Progenitor cell of endocrine pancreas (in vitro differentiated cells): Measurements from ENCODE around the gene MRPL30. TPM values are rescaled to one million over a fixed set of nuclear protein-coding genes. Genes with fewer than 3 reads are reported as not detected.

Experiments used
- DNase-seq: peaks from one replicate; pipeline ENCODE4 v3.0.0; 2021; ENCODE audit warnings: low spot score; ENCODE audit not compliant: unreplicated experiment
- H3K27ac Mint-ChIP-seq: 2 replicates; pipeline ENCODE4 v1.8.0; 2021; ENCODE audit warnings: mild to moderate bottlenecking, moderate library complexity, mixed read lengths
- H3K27me3 Mint-ChIP-seq: 2 replicates; pipeline ENCODE4 v1.8.0; 2021; ENCODE audit warnings: mixed read lengths
- H3K36me3 Mint-ChIP-seq: 2 replicates; pipeline ENCODE4 v1.8.0; 2022; ENCODE audit warnings: mixed read lengths; ENCODE audit not compliant: insufficient read depth
- H3K4me1 Mint-ChIP-seq: 2 replicates; pipeline ENCODE4 v1.8.0; 2021; ENCODE audit warnings: low read depth, mixed read lengths
- H3K4me3 Mint-ChIP-seq: 2 replicates; pipeline ENCODE4 v1.8.0; 2021; ENCODE audit warnings: low read depth, mild to moderate bottlenecking, moderate library complexity, mixed read lengths
- H3K9me3 Mint-ChIP-seq: 2 replicates; pipeline ENCODE4 v1.8.0; 2021; ENCODE audit warnings: low read depth, mixed read lengths
- CTCF ChIP-seq: fragments of 200-600 bp; sonication (generic); IDR thresholded peaks from one replicate; pipeline ENCODE4 v1.5.0; 2021; ENCODE audit warnings: antibody characterized with exemption, mild to moderate bottlenecking; ENCODE audit not compliant: unreplicated experiment
- total RNA-seq: library from RNA; stranded (reverse); gene quantifications from 2 replicates; pipeline ENCODE4 v1.2.1, GENCODE V29; 2021

The MRPL30 gene
- total RNA-seq, 1 donor from 2014 or later: 37.3 TPM

- H3K4me3 Mint-ChIP-seq: no peak overlapping the region
- DNase-seq: no peak
- H3K27me3 Mint-ChIP-seq: no peaks in the 10 kb centered on the region
- no peaks in the 10 kb centered on the region for H3K36me3 Mint-ChIP-seq
- H3K4me1 Mint-ChIP-seq: no peaks in the 10 kb centered on the region
- H3K27ac Mint-ChIP-seq: no peak overlapping the region
- no peak for TF ChIP-seq CTCF
- peaks cover 12% of the 10 kb centered on the region for H3K9me3 Mint-ChIP-seq
Measured at GRCh38 chr2:99238599-99238998, 57.6 kb downstream of the MRPL30 start.

- no peaks in the 10 kb centered on the region for H3K4me1 Mint-ChIP-seq
Measured at GRCh38 chr2:99240431-99240830, 59.4 kb downstream of the MRPL30 start.

GRCh38 chr2:99242151-99242550, 61.2 kb downstream of the MRPL30 start:
- no peak for TF ChIP-seq CTCF
- Mint-ChIP-seq H3K4me3 (no peak overlapping the region), H3K36me3 (no peaks in the 10 kb centered on the region), H3K27me3 (no peaks in the 10 kb centered on the region), H3K4me1 (no peaks in the 10 kb centered on the region), H3K9me3 (no peaks in the 10 kb centered on the region), H3K27ac (no peak overlapping the region)
- DNase-seq: no peak

More at GRCh38 chr2:99240431-99240830, 59.4 kb downstream of the MRPL30 start:
- no peak overlapping the region for H3K4me3 Mint-ChIP-seq
- TF ChIP-seq CTCF: no peak
- H3K9me3 Mint-ChIP-seq: no peaks in the 10 kb centered on the region
- H3K27me3 Mint-ChIP-seq: no peaks in the 10 kb centered on the region
- H3K36me3 Mint-ChIP-seq: no peaks in the 10 kb centered on the region
- DNase-seq: no peak
- H3K27ac Mint-ChIP-seq: no peak overlapping the region

Other genes starting within 250 kb of the MRPL30 start
- 1.6 and 2.1 TPM in 2 replicates for gene CRACDL, start 245.0 kb upstream of the MRPL30 start, total RNA-seq
- gene C2orf15, start 39.5 kb upstream of the MRPL30 start, total RNA-seq: 16.0 and 19.6 TPM in 2 replicates
- 12.3 and 13.8 TPM in 2 replicates for gene TSGA10, start 26.2 kb upstream of the MRPL30 start, total RNA-seq
- gene LIPT1, start 26.2 kb upstream of the MRPL30 start, total RNA-seq: 5.3 and 6.3 TPM in 2 replicates
- gene MITD1, start 126 bp upstream of the MRPL30 start, total RNA-seq: 37.8 and 38.4 TPM in 2 replicates
- not detected in 2 replicates for gene LYG2, start 74.5 kb downstream of the MRPL30 start, total RNA-seq
- gene LYG1, start 120.0 kb downstream of the MRPL30 start, total RNA-seq: 3.3 and 3.4 TPM in 2 replicates
- gene TXNDC9, start 155.1 kb downstream of the MRPL30 start, total RNA-seq: 28.9 and 32.7 TPM in 2 replicates
- gene EIF5B, start 156.2 kb downstream of the MRPL30 start, total RNA-seq: 40.1 and 41.9 TPM in 2 replicates